IMR-90 (cell line): ENCODE results near the gene SYTL3. TPM values are rescaled to one million over a fixed set of nuclear protein-coding genes. Genes with fewer than 3 reads are reported as not detected.

ENCODE experiments used
- ATAC-seq: fragments of 200-7000 bp; cut with Tn5 transposase; 2 replicates; pipeline ENCODE4 v1.9.1; 2020; ENCODE audit warnings: low read depth, mild to moderate bottlenecking, moderate library complexity
- BruUV-seq: library from RNA; stranded (reverse); fragments of 400-500 nt; replicated peaks from 2 replicates; lab custom pipeline; 2021; lab: Mats Ljungman, UMichigan
- CTCF ChIA-PET: fragments of 300-600 bp; formaldehyde crosslinking; extraction: SDS; loops from one replicate; lab custom pipeline; 2021; ENCODE audit warnings: antibody characterized with exemption; lab: Yijun Ruan, JAX
- POLR2A ChIA-PET: fragments of 300-600 bp; sonication (Branson Sonifier 250); formaldehyde crosslinking; loops from one replicate; lab custom pipeline; 2022; ENCODE audit warnings: antibody characterized with exemption; ENCODE audit not compliant: unreplicated experiment; lab: Charles Lee
- DNase-seq: peaks from one replicate; pipeline ENCODE4 v3.0.0; 2013
- H2AFZ ChIP-seq: replicated peaks from 2 replicates; pipeline ENCODE3; 2013; ENCODE audit warnings: low read length, mild to moderate bottlenecking; ENCODE audit not compliant: poor library complexity
- H2AK5ac ChIP-seq: 2 replicates; pipeline ENCODE4 v1.6.1; 2013; ENCODE audit warnings: low read depth, low read length, inconsistent platforms
- H2AK9ac ChIP-seq: replicated peaks from 2 replicates; pipeline ENCODE3; 2013; ENCODE audit warnings: mild to moderate bottlenecking, low read depth, low read length, moderate library complexity; ENCODE audit not compliant: poor library complexity
- H2BK120ac ChIP-seq: 2 replicates; pipeline ENCODE4 v1.6.1; 2013; ENCODE audit warnings: low read depth, low read length, inconsistent platforms
- H2BK15ac ChIP-seq: 3 replicates; pipeline ENCODE4 v1.6.1; 2013; ENCODE audit warnings: low read depth, low read length, inconsistent platforms
- H2BK20ac ChIP-seq: 2 replicates; pipeline ENCODE4 v1.6.1; 2013; ENCODE audit warnings: low read depth, mild to moderate bottlenecking, inconsistent platforms, low read length, moderate library complexity
- H2BK5ac ChIP-seq: 2 replicates; pipeline ENCODE4 v1.6.1; 2013; ENCODE audit warnings: mild to moderate bottlenecking, low read depth, low read length, inconsistent platforms; ENCODE audit not compliant: poor library complexity, severe bottlenecking
- H3K14ac ChIP-seq: replicated peaks from 2 replicates; pipeline ENCODE4 v1.6.1; 2013; ENCODE audit warnings: low read depth, low read length, inconsistent platforms
- H3K18ac ChIP-seq: 2 replicates; pipeline ENCODE4 v1.6.1; 2013; ENCODE audit warnings: low read depth, low read length, control low read depth
- H3K23ac ChIP-seq: 2 replicates; pipeline ENCODE4 v1.6.1; 2013; ENCODE audit warnings: low read depth, low read length, inconsistent platforms
- H3K27ac ChIP-seq: 2 replicates; pipeline ENCODE4 v1.5.1; 2013; ENCODE audit warnings: mild to moderate bottlenecking, control low read depth, low read length; ENCODE audit not compliant: insufficient read depth
- H3K27me3 ChIP-seq: 2 replicates; pipeline ENCODE4 v1.6.1; 2013; ENCODE audit warnings: low read length; ENCODE audit not compliant: control insufficient read depth, insufficient read depth
- H3K36me3 ChIP-seq: 2 replicates; pipeline ENCODE4 v1.6.1; 2013; ENCODE audit warnings: low read length, mixed read lengths; ENCODE audit not compliant: control insufficient read depth, insufficient read depth
- H3K4ac ChIP-seq: 2 replicates; pipeline ENCODE4 v1.6.1; 2013; ENCODE audit warnings: low read depth, low read length, inconsistent platforms
- H3K4me1 ChIP-seq: 2 replicates; pipeline ENCODE4 v1.6.1; 2013; ENCODE audit warnings: low read length, mixed read lengths; ENCODE audit not compliant: control insufficient read depth, insufficient read depth
- H3K4me2 ChIP-seq: 2 replicates; pipeline ENCODE4 v1.6.1; 2013; ENCODE audit warnings: low read depth, mild to moderate bottlenecking, control low read depth, low read length, moderate library complexity
- H3K4me3 ChIP-seq: 2 replicates; pipeline ENCODE4 v1.5.1; 2013; ENCODE audit warnings: low read depth, mild to moderate bottlenecking, control low read depth, low read length, moderate library complexity; ENCODE audit not compliant: insufficient read depth
- H3K56ac ChIP-seq: 2 replicates; pipeline ENCODE4 v1.6.1; 2013; ENCODE audit warnings: low read length, inconsistent platforms; ENCODE audit not compliant: insufficient read depth; ENCODE audit errors: extremely low read depth
- H3K79me1 ChIP-seq, 2 experiments: 2 replicates each; pipeline ENCODE4 v1.6.1; 2013; ENCODE audit warnings: low read length in 2 of 2, inconsistent platforms in 1 of 2, low read depth in 1 of 2
- H3K9ac ChIP-seq: 2 replicates; pipeline ENCODE4 v1.6.1; 2013; ENCODE audit warnings: low read depth, low read length, control low read depth
- H3K9me1 ChIP-seq: 2 replicates; pipeline ENCODE4 v1.6.1; 2013; ENCODE audit warnings: low read length, inconsistent platforms; ENCODE audit not compliant: insufficient read depth
- H3K9me3 ChIP-seq: 2 replicates; pipeline ENCODE4 v1.6.1; 2013; ENCODE audit warnings: low read length; ENCODE audit not compliant: control insufficient read depth, insufficient read depth
- H4K20me1 ChIP-seq: 2 replicates; pipeline ENCODE4 v1.6.1; 2013; ENCODE audit warnings: low read length, inconsistent platforms; ENCODE audit not compliant: insufficient read depth
- H4K5ac ChIP-seq: 2 replicates; pipeline ENCODE4 v1.6.1; 2013; ENCODE audit warnings: mild to moderate bottlenecking, low read depth, low read length, control low read depth
- H4K8ac ChIP-seq, 2 experiments: 2 replicates each; pipeline ENCODE4 v1.6.1; 2013; ENCODE audit warnings: low read depth in 2 of 2, low read length in 2 of 2, control low read depth in 1 of 2, inconsistent platforms in 1 of 2
- H4K91ac ChIP-seq: 2 replicates; pipeline ENCODE4 v1.6.1; 2013; ENCODE audit warnings: low read depth, low read length, inconsistent platforms; ENCODE audit not compliant: insufficient read depth
- BHLHE40 ChIP-seq: fragments of 150-350 bp; IDR thresholded peaks from 2 replicates; pipeline ENCODE4 v1.6.1; 2016; ENCODE audit warnings: mild to moderate bottlenecking, low read depth, low read length
- CEBPB ChIP-seq: IDR thresholded peaks from 2 replicates; pipeline ENCODE4 v1.6.1; 2012; ENCODE audit warnings: low read depth, low read length, improper control_type of control experiment
- FOS ChIP-seq: fragments of 150-350 bp; IDR thresholded peaks from 2 replicates; pipeline ENCODE4 v1.6.1; 2016; ENCODE audit warnings: low read depth, low read length
- MAFK ChIP-seq: IDR thresholded peaks from 2 replicates; pipeline ENCODE4 v1.6.1; 2012; ENCODE audit warnings: low read depth, low read length, improper control_type of control experiment
- MAZ ChIP-seq: IDR thresholded peaks from 2 replicates; pipeline ENCODE4 v1.6.1; 2012; ENCODE audit warnings: low read depth, mild to moderate bottlenecking, low read length, improper control_type of control experiment, moderate library complexity, borderline replicate concordance
- MXI1 ChIP-seq: IDR thresholded peaks from 2 replicates; pipeline ENCODE4 v1.6.1; 2012; ENCODE audit warnings: low read depth, mild to moderate bottlenecking, low read length, moderate library complexity, borderline replicate concordance
- NFE2L2 ChIP-seq: fragments of 150-350 bp; IDR thresholded peaks from 2 replicates; pipeline ENCODE4 v1.6.1; 2016; ENCODE audit warnings: low read depth, mild to moderate bottlenecking, low read length
- POLR2A ChIP-seq: IDR thresholded peaks from 2 replicates; pipeline ENCODE4 v1.6.1; 2012; ENCODE audit warnings: mild to moderate bottlenecking, low read depth, low read length
- RAD21 ChIP-seq: IDR thresholded peaks from 2 replicates; pipeline ENCODE4 v1.6.1; 2012; ENCODE audit warnings: low read length, improper control_type of control experiment
- RCOR1 ChIP-seq: IDR thresholded peaks from 2 replicates; pipeline ENCODE4 v1.6.1; 2012; ENCODE audit warnings: mild to moderate bottlenecking, low read length, improper control_type of control experiment; ENCODE audit not compliant: insufficient replicate concordance
- RFX5 ChIP-seq: IDR thresholded peaks from 2 replicates; pipeline ENCODE4 v1.8.0; 2012; ENCODE audit warnings: low read depth, mild to moderate bottlenecking, low read length, moderate library complexity
- WGBS, 2 experiments: methylation state at CpG; one replicate each; pipeline versions ENCODE4 v1.1.5 to v1.1.7; 2013; ENCODE audit warnings: missing lambda C conversion rate in 2 of 2; ENCODE audit not compliant: insufficient read length in 1 of 2; ENCODE audit errors: extremely low coverage in 2 of 2; 5-methylcytosine and 5-hydroxymethylcytosine counted together
- dilution Hi-C: fragments of 300-500 bp; cut with HindIII; formaldehyde crosslinking; loops from one replicate; pipeline ENCODE4 v1.14.3; 2018; ENCODE audit warnings: low sequenced_read_pairs; ENCODE audit not compliant: unreplicated experiment
- in situ Hi-C: fragments of 300-500 bp; cut with MboI; formaldehyde crosslinking; loops from 3 replicates; pipeline ENCODE4 v1.14.3; 2019; ENCODE audit warnings: low sequenced_read_pairs, inconsistent platforms, mixed read lengths
- intact Hi-C: fragments of 100-400 bp; cut with micrococcal nuclease; formaldehyde crosslinking; loops from 2 replicates; pipeline ENCODE4 v1.10.0; 2022
- polyA plus RNA-seq, 3 experiments: library from polyadenylated mRNA; depleted of rRNA; stranded (reverse); fragments of >200 nt; gene quantifications; 2 replicates each; pipeline ENCODE4 v1.2.3, GENCODE V29; 2012; ENCODE audit warnings: low replicate concordance in 1 of 3
- total RNA-seq: library from RNA; depleted of rRNA; stranded (reverse); fragments of >200 nt; gene quantifications from 2 replicates; pipeline ENCODE4 v1.2.3, GENCODE V29; 2012
- TF ChIP-seq, protein P1 (sequence below): fragments of 150-350 bp; IDR thresholded peaks from 2 replicates; pipeline ENCODE4 v1.6.1; 2017; ENCODE audit warnings: mild to moderate bottlenecking, antibody characterized with exemption, low read length, low read depth
- TF ChIP-seq, protein P2 (sequence below): fragments of 150-350 bp; IDR thresholded peaks from 2 replicates; pipeline ENCODE4 v1.6.1; 2016; ENCODE audit warnings: low read depth, mild to moderate bottlenecking, low read length, moderate library complexity, borderline replicate concordance
- TF ChIP-seq, protein P3 (sequence below): conservative IDR thresholded peaks from 2 replicates; pipeline ENCODE4 v1.5.1; 2012; ENCODE audit warnings: mild to moderate bottlenecking, low read depth, low read length, improper control_type of control experiment

Gene SYTL3
- total and polyA plus RNA-seq, 2 of the 4 experiments (the other 2 are of a cell fraction), result 2.9 to 4.3 TPM

DNA sequence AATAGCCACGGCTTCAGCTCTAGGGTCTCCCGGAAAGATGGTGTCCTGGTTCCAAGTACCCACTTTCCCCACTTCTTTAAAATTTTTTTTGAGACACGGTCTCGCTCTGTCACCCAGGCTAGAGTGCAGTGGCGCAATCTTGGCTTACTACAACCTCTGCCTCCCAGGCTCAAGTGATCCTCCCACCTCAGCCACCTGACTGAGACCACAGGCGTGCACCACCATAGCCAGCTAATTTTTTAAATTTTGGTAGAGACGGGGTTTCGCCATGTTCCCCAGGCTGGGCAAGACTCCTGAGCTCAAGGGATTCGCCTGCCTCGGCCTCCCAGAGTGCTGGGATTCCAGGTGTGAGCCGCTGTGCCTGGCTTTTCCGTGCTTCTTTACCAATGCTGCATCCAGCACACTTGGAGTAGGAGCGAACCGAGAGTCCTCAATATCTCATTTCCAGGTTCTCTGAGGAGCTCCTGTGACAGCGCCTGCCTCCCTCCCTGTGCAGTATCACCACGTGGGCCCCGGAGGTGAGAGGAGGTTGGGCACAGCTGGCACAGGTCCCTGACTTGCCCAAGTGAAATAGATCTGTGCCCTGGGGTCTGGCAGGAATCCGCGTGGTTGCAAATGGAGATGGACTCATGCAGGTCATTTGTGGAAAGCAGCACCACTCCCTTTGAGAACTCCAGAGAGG, 132.0 kb downstream of the SYTL3 start:
- ATAC-seq (no peak), DNase-seq (no peak)
- no peak for TF ChIP-seq MXI1
- no peak for TF ChIP-seq NFE2L2
- TF ChIP-seq, protein P1, sequence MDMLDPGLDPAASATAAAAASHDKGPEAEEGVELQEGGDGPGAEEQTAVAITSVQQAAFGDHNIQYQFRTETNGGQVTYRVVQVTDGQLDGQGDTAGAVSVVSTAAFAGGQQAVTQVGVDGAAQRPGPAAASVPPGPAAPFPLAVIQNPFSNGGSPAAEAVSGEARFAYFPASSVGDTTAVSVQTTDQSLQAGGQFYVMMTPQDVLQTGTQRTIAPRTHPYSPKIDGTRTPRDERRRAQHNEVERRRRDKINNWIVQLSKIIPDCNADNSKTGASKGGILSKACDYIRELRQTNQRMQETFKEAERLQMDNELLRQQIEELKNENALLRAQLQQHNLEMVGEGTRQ, result no peak
- no peak for TF ChIP-seq POLR2A
- TF ChIP-seq FOS, result no peak
- TF ChIP-seq BHLHE40, result no peak
- TF ChIP-seq CEBPB, result no peak
- TF ChIP-seq RAD21, result no peak
- TF ChIP-seq RFX5, result no peak
- TF ChIP-seq, protein P2, sequence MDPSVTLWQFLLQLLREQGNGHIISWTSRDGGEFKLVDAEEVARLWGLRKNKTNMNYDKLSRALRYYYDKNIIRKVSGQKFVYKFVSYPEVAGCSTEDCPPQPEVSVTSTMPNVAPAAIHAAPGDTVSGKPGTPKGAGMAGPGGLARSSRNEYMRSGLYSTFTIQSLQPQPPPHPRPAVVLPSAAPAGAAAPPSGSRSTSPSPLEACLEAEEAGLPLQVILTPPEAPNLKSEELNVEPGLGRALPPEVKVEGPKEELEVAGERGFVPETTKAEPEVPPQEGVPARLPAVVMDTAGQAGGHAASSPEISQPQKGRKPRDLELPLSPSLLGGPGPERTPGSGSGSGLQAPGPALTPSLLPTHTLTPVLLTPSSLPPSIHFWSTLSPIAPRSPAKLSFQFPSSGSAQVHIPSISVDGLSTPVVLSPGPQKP, result no peak
- TF ChIP-seq RCOR1, result no peak
- TF ChIP-seq, protein P3, sequence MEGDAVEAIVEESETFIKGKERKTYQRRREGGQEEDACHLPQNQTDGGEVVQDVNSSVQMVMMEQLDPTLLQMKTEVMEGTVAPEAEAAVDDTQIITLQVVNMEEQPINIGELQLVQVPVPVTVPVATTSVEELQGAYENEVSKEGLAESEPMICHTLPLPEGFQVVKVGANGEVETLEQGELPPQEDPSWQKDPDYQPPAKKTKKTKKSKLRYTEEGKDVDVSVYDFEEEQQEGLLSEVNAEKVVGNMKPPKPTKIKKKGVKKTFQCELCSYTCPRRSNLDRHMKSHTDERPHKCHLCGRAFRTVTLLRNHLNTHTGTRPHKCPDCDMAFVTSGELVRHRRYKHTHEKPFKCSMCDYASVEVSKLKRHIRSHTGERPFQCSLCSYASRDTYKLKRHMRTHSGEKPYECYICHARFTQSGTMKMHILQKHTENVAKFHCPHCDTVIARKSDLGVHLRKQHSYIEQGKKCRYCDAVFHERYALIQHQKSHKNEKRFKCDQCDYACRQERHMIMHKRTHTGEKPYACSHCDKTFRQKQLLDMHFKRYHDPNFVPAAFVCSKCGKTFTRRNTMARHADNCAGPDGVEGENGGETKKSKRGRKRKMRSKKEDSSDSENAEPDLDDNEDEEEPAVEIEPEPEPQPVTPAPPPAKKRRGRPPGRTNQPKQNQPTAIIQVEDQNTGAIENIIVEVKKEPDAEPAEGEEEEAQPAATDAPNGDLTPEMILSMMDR, result no peak
- TF ChIP-seq MAFK, result no peak
- no peak for TF ChIP-seq MAZ
- CTCF ChIA-PET, result no interaction called here
- H2AK5ac ChIP-seq, result no peak overlapping the region
- H4K20me1 ChIP-seq, result 0 out of 2 replicates have a peak, but pooled peaks cover 4% of the 10 kb centered on the region
- no peak overlapping the region for H3K4me2 ChIP-seq
- 94% methylated on average over 8 of the region's 19 CpGs; no CpG with 5 or more reads in 1 of the 2 experiments for WGBS, 2 experiments
- dilution Hi-C loops (no loop called here), in situ Hi-C loops (no loop called here), intact Hi-C loops (no loop called here)
- peaks cover 2% of the 10 kb centered on the region; the same call in 1 of the 2 replicates for H3K4me1 ChIP-seq
- no peak overlapping the region for H2BK20ac ChIP-seq
- H3K4me3 ChIP-seq, result no peak overlapping the region
- no peak overlapping the region for H4K8ac ChIP-seq
- H4K91ac ChIP-seq, result no peak overlapping the region
- H3K27me3 ChIP-seq, result no peaks in the 10 kb centered on the region
- H3K9me1 ChIP-seq, result peaks cover 5% of the 10 kb centered on the region
- no peak overlapping the region for H2AFZ ChIP-seq
- no peak overlapping the region for H3K4ac ChIP-seq
- no TSS peak for BruUV-seq
- H2BK120ac ChIP-seq, result no peak overlapping the region
- no peak overlapping the region for H3K23ac ChIP-seq
- peaks cover 20 to 45% of the 10 kb centered on the region in 2 experiments for H3K79me1 ChIP-seq
- no peak overlapping the region for H3K56ac ChIP-seq
- H2BK5ac ChIP-seq, result no peak overlapping the region
- POLR2A ChIA-PET, result no interaction called here
- no peak overlapping the region for H3K14ac ChIP-seq
- H3K27ac ChIP-seq, result no peak overlapping the region
- H3K9ac ChIP-seq, result no peak overlapping the region
- no peak overlapping the region for H2BK15ac ChIP-seq
- no peak overlapping the region for H3K18ac ChIP-seq
- H4K5ac ChIP-seq, result no peak overlapping the region
- H2AK9ac ChIP-seq, result peak overlapping the region; percentile 22
- H3K36me3 ChIP-seq, result peaks cover 45% of the 10 kb centered on the region
- H3K9me3 ChIP-seq, result no peaks in the 10 kb centered on the region
